ENCODE results near the gene TDRD15. TPM values are rescaled to one million over a fixed set of nuclear protein-coding genes. Genes with fewer than 3 reads are reported as not detected.
A peak's percentile ranks its signal among the peaks of the same experiment; 100 is the strongest.

The TDRD15 gene
- total and polyA plus RNA-seq, 9 of the 15 experiments (the other 6 are each of a cell fraction or from before 2014, with no cell fraction given) = 0.01 to 0.22 (median 0.06) TPM; not detected in 1

DNA sequence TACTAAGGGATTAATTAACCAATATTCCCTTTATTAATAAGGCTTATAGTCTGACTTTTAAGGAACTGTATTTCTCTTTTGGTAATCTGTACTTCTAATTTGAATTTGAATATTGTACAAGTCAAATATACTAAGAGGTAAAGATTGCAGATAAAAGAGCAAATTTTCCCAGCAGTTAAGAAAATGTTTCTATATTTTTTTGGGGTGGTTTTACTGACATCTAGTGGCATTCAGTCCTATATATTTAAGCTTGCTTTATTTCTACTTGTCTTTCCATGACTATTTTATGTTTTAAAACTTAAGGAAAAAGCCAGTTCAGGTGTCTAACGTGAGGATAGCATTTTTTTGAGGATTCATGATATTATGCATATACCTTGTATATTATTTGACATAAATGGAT lies 41.6 kb downstream of the TDRD15 start:
- TF ChIP-seq RAD21 (CRISPR knock-in tag; conservative IDR thresholded peaks at IDR 0.05 in 1 of 2, IDR thresholded peaks at IDR 0.05 in 1 of 2) (peak in 1 of 2 experiments; percentile 49; a peak in 2 of 4 replicates), ZNF507 (tag; conservative IDR thresholded peaks at IDR 0.05) (no peak)
- TF ChIP-seq, protein P1, sequence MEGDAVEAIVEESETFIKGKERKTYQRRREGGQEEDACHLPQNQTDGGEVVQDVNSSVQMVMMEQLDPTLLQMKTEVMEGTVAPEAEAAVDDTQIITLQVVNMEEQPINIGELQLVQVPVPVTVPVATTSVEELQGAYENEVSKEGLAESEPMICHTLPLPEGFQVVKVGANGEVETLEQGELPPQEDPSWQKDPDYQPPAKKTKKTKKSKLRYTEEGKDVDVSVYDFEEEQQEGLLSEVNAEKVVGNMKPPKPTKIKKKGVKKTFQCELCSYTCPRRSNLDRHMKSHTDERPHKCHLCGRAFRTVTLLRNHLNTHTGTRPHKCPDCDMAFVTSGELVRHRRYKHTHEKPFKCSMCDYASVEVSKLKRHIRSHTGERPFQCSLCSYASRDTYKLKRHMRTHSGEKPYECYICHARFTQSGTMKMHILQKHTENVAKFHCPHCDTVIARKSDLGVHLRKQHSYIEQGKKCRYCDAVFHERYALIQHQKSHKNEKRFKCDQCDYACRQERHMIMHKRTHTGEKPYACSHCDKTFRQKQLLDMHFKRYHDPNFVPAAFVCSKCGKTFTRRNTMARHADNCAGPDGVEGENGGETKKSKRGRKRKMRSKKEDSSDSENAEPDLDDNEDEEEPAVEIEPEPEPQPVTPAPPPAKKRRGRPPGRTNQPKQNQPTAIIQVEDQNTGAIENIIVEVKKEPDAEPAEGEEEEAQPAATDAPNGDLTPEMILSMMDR (IDR thresholded peaks at IDR 0.05 in 2 of 3, conservative IDR thresholded peaks at IDR 0.05 in 1 of 3; ENCODE audit: insufficient read depth in 2 of 3, low read depth in 1 of 3, low read length in 3 of 3) = peak in 1 of 3 experiments; percentile 28; a peak in 1 of 6 replicates
- no peak overlapping the region for H3K4me2 ChIP-seq (ENCODE audit: insufficient read depth, low read length)
- peak in 1 of 4 experiments; percentile 3 for DNase-seq (ENCODE audit: extremely low read depth in 1 of 4, low spot score in 3 of 4)
- no peak overlapping the region for H3K4me3 ChIP-seq
- in situ Hi-C loops (cut with MboI) (no loop called here), intact Hi-C loops (cut with micrococcal nuclease) (loop anchor here (1.0 kb wide), 2 partner anchors 122 to 504 kb away; no protein-coding TSS in a partner anchor)
- H3K9me3 ChIP-seq (replicated peaks; ENCODE audit: control insufficient read depth, insufficient read depth, low read depth, low read length) = no peaks in the 10 kb centered on the region
- 0% methylated on average over 1 of the region's 1 CpG for WGBS (ENCODE audit: insufficient coverage, low coverage, missing lambda C conversion rate)
- H3K27ac ChIP-seq (ENCODE audit: extremely low read depth, low read depth, low read length) = no peak overlapping the region
- no peaks in the 10 kb centered on the region for H3K9me1 ChIP-seq (ENCODE audit: control insufficient read depth, insufficient read depth, low read length)
- no peaks in the 10 kb centered on the region for H4K20me1 ChIP-seq (replicated peaks; ENCODE audit: control insufficient read depth, insufficient read depth, low read length)
- H3K4me1 ChIP-seq (replicated peaks in 1 of 2; ENCODE audit: control insufficient read depth in 2 of 2, insufficient read depth in 2 of 2, low read length in 2 of 2) = no peaks in the 10 kb centered on the region
- no peak overlapping the region for H2AFZ ChIP-seq (ENCODE audit: low read depth, low read length)
- H3K27me3 ChIP-seq (ENCODE audit: control insufficient read depth in 2 of 2, insufficient read depth in 2 of 2, low read length in 2 of 2) = no peaks in the 10 kb centered on the region
- H3K9ac ChIP-seq (ENCODE audit: insufficient read depth in 1 of 2, low read depth in 2 of 2, low read length in 2 of 2) = no peak overlapping the region
- H3K79me2 ChIP-seq (ENCODE audit: control insufficient read depth, insufficient read depth, low read length) = no peaks in the 10 kb centered on the region
- CTCF ChIA-PET (ENCODE audit: low intra/inter-chr PET ratio) = no interaction called here
- POLR2A ChIA-PET = no interaction called here
- BruUV-seq (replicated peaks) = no TSS peak
- no peaks in the 10 kb centered on the region for H3K36me3 ChIP-seq (ENCODE audit: control insufficient read depth, insufficient read depth, low read length)
- FAIRE-seq = no peak
- no peak for ATAC-seq

All from K562 (cell line).